GM12865 (cell line): ENCODE measurements around the gene ST8SIA6.

Experiments
- DNase-seq: peaks from one replicate; pipeline ENCODE4 v3.0.0; 2010; ENCODE audit warnings: low read depth
- H3K4me3 ChIP-seq: 2 replicates; pipeline ENCODE4 v1.5.1; 2011; ENCODE audit warnings: mild to moderate bottlenecking, low read depth, low read length, control low read depth
- TF ChIP-seq, protein P1 (sequence below): IDR thresholded peaks from 2 replicates; pipeline ENCODE4 v1.5.1; 2011; ENCODE audit warnings: low read length, control low read depth, low read depth, inconsistent platforms; ENCODE audit not compliant: insufficient read depth; ENCODE audit errors: missing control alignments

ST8SIA6 gene

DNA sequence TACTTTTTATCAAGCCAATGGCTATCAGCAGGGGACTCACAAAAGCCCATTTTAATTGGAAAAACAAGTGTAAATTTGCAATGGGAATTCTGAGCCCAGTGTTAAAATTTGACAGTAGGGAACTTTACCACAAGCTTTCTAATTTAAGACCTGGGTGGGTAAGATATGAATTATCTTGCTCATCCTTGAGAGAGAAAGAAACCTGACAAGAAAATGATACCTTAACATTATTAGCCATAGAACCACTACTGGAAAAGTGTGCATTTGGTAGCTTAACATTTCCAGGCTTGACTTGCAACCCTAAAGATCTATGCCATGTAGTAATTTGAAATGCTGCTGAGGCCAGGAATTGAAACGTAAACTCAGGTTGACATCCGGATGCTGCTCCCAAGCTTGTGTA is 2.7 kb upstream of the ST8SIA6 start:
- TF ChIP-seq, protein P1, sequence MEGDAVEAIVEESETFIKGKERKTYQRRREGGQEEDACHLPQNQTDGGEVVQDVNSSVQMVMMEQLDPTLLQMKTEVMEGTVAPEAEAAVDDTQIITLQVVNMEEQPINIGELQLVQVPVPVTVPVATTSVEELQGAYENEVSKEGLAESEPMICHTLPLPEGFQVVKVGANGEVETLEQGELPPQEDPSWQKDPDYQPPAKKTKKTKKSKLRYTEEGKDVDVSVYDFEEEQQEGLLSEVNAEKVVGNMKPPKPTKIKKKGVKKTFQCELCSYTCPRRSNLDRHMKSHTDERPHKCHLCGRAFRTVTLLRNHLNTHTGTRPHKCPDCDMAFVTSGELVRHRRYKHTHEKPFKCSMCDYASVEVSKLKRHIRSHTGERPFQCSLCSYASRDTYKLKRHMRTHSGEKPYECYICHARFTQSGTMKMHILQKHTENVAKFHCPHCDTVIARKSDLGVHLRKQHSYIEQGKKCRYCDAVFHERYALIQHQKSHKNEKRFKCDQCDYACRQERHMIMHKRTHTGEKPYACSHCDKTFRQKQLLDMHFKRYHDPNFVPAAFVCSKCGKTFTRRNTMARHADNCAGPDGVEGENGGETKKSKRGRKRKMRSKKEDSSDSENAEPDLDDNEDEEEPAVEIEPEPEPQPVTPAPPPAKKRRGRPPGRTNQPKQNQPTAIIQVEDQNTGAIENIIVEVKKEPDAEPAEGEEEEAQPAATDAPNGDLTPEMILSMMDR: no peak
- no peak overlapping the region for H3K4me3 ChIP-seq
- no peak for DNase-seq

DNA sequence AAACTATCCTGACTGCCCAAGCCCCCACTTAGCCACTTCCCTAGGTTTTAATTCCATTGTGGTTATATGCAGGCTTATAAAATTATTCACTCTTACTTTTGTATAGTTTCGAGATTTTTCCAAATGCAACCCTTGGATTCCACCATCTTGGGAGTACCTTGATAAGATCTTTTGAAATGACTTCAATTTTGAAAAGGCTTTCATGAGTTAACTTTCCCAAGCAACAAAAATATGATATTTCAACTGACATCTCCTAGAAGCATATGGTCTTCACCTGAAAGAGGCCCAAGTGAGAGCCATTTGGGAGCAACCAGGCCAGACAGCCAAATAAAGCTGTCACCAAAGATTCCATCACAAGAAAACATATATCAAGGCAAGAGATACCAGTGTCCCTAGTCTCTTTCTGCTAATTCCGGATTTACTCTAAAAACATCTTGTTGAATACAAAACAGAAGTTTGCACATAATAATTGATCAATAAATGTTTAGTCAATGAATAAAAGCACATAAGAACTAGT is 1.7 kb upstream of the ST8SIA6 start:
- TF ChIP-seq, protein P1: no peak
- no peak overlapping the region for H3K4me3 ChIP-seq
- no peak for DNase-seq

DNA sequence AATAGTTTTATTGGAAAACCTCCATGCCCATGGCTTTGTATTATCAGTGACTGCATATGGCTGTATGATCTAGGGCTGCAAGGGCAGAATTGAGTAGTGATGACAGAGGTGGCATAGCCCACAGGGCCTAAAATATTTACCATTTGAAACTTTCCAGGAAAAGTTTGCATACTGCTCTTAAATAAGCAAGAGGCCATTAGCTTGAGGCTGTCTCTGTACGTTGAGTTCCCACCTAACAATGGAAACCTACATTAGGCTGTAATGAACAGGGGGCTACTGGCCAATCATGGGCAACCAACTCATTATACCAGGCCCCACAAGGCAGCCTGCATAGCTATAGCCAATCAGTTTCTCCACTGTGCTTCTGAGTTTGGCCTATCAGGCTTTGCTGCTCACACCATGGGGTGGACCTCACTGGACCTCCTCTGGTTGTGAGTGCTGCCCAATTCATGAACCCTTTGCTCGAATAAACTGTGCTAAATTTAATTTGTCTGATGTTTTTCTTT is 673 bp upstream of the ST8SIA6 start:
- no peak overlapping the region for H3K4me3 ChIP-seq

DNA sequence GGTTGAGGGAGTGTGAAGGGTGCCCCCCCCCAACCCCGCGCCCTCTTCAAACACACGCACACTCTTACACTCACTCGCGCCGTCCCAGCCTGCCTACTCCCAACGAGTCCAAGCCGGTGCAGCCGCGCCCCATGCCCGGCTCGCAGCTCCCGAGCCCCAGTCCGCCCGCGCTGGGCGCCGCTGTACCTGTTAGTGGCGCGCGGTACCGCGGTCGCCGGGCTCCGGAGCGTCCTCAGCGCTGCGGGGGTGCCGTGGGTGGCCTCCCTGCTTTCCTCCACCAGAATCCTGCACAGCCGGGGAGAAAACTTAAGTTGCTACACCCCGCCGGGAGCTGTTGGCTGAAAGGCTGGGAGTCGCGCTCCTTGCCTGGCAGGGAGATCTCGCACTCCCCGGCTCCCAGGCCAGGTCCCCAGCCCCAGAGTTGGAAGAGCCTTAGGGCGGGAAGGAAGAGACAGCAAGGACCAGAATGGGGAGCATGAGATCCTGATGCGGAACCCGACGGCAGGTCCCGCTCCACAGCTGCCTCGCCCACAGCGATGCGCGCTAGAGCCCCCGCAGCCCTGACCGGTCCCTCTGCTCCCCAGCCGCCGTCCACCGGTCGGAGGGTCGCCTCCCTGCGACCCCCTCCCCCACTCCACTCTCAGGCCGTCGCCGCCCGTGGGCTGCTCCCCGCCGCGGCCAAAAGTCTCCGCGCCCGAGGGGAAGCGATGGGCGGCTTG is 863 bp downstream of the ST8SIA6 start:
- DNase-seq: no peak
- H3K4me3 ChIP-seq: no peak overlapping the region

More for the DNA sequence above, 673 bp upstream of the ST8SIA6 start:
- TF ChIP-seq, protein P1: no peak
- no peak for DNase-seq

DNA sequence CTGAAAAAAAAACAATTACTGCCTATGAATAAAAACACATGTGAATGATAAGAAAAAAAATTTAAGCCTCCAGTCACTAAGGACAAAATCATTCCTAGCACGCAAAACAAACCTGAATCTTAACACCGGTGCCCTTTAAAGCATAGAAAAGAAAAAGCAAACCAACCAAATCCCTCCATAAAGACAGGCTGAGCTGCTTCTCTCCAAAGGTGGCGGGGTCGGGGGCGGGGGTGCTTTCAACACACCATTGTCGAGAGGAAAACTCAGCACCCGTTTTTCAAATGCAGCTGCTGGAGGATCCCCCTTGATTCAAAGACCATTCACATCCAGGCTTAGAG is 1.4 kb downstream of the ST8SIA6 start:
- DNase-seq: no peak
- TF ChIP-seq, protein P1: no peak
- H3K4me3 ChIP-seq: no peak overlapping the region

More for the DNA sequence above, 863 bp downstream of the ST8SIA6 start:
- TF ChIP-seq, protein P1: no peak

DNA sequence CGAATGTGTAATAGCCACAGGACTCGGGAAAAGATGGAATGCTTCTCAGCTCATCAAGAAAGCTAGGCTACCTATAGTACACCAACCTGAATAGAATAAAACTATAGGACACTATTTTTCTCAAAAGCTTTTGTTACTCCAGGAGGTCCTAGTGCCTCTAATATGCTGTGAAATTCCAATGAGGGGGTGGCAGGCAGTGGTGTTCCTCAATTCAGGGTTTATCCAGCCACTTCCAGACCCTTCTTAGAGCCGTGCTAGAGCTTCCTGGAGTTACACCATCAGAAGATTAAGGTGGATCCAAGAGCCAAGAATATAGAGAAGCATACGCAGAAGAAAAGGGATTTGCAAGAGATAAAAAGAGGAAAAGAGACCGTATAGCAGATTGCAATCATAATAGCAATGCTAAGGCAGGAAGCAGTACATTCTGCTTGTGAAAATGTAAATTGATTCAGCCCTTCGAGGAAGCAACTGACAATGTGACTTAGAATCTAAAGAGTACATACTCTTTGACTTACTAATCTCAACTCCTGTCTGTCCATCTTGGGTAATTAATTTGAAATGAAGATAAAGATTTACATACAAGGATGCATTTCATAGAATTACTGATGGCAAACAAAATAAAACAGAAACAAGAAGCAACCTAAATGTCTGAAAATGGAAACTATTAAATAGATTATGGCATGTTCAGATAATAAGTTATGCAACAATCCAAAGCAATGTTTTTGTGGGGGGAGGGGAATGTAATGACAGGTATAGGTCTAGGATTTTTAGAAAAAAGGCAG is 2.1 kb downstream of the ST8SIA6 start:
- TF ChIP-seq, protein P1: no peak

More for the DNA sequence above, 2.1 kb downstream of the ST8SIA6 start:
- H3K4me3 ChIP-seq: no peak overlapping the region
- no peak for DNase-seq
